RCC 7860 (cell line): ENCODE results near the gene SHC2.
"Not testable (repeated sequence)": the region's sequence is repeated elsewhere in the genome, so short reads cannot be mapped to it uniquely, and the experiment has no call there.

Experiments
- DNase-seq: peaks from one replicate; pipeline ENCODE4 v3.0.0-alpha.2; 2015; ENCODE audit warnings: low spot score
- FAIRE-seq: peaks from 2 replicates; lab custom pipeline; 2012; peaks lifted over from hg19 to GRCh38; lab: Jason Lieb, UNC

Gene SHC2

GRCh38 chr19:426725-427445, 33.9 kb downstream of the SHC2 start:
- DNase-seq (no peak), FAIRE-seq (no peak)

GRCh38 chr19:425056-425455, 35.8 kb downstream of the SHC2 start:
- FAIRE-seq (no peak), DNase-seq (no peak)

GRCh38 chr19:424546-424945, 36.3 kb downstream of the SHC2 start:
- no peak for DNase-seq
- FAIRE-seq, result no peak

- no peak for DNase-seq
- no peak for FAIRE-seq
Observed at GRCh38 chr19:423691-424466, 37.0 kb downstream of the SHC2 start.

- DNase-seq, FAIRE-seq: not testable (repeated sequence)
Observed at GRCh38 chr19:422917-423226, 38.0 kb downstream of the SHC2 start.

GRCh38 chr19:422213-422916, 38.5 kb downstream of the SHC2 start:
- DNase-seq (no peak), FAIRE-seq (no peak)

- DNase-seq (no peak), FAIRE-seq (no peak)
Observed at GRCh38 chr19:419721-420515, 40.9 kb downstream of the SHC2 start.

GRCh38 chr19:418761-419671, 41.8 kb downstream of the SHC2 start:
- FAIRE-seq, result no peak
- DNase-seq, result no peak

GRCh38 chr19:416416-416815, 44.4 kb downstream of the SHC2 start:
- no peak for DNase-seq
- no peak for FAIRE-seq

- no peak for FAIRE-seq
- DNase-seq, result no peak
Observed at GRCh38 chr19:415292-415691, 45.5 kb downstream of the SHC2 start.

GRCh38 chr19:413756-414420, 46.9 kb downstream of the SHC2 start:
- FAIRE-seq (no peak), DNase-seq (no peak)

- no peak for DNase-seq
- no peak for FAIRE-seq
Observed at GRCh38 chr19:412356-413355, 48.2 kb downstream of the SHC2 start.

GRCh38 chr19:411723-412355, 49.0 kb downstream of the SHC2 start:
- DNase-seq (no peak), FAIRE-seq (no peak)

GRCh38 chr19:411121-411722, 49.6 kb downstream of the SHC2 start:
- not testable (repeated sequence) for DNase-seq, FAIRE-seq

- DNase-seq, result no peak
- FAIRE-seq, result no peak
Observed at GRCh38 chr19:410243-410781, 50.5 kb downstream of the SHC2 start.

GRCh38 chr19:409516-410242, 51.2 kb downstream of the SHC2 start:
- FAIRE-seq (no peak), DNase-seq (no peak)
